GM21526 (cell line): Measurements from ENCODE around the gene LAIR2.
A peak's percentile ranks its signal among the peaks of the same experiment; 100 is the strongest.

ENCODE experiments used
- ATAC-seq: cut with Tn5 transposase; IDR thresholded peaks from one replicate; pipeline ENCODE4 v1.9.1; 2021; ENCODE audit warnings: moderate library complexity; ENCODE audit not compliant: unreplicated experiment, low FRiP score

Gene LAIR2, protein sequence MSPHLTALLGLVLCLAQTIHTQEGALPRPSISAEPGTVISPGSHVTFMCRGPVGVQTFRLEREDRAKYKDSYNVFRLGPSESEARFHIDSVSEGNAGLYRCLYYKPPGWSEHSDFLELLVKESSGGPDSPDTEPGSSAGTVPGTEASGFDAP

DNA sequence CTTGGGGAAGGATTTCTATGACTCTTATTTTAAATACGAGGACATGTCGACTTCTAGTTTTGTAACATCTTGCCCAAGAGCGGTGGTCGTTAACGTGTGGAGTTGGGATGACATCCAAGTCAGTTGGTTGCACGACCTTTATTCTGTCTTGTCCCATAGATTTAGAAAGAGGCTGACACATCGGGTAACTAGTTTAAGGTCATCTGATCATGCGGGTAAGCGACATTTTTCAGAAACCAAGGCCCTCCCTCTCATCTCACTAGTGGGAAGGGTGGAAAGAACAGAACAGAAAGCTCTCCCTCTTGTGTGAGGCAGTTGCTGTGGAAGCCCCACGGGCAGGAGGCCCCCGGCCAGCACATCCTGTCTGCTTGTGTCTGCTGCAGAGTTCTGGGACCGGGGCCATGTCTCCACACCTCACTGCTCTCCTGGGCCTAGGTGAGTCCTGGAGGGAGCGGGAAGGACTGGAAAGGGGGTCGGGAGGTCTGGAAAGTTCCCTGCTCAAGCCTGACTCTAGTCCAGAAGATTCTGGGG is at the start of gene LAIR2:
Gene LAIR2, plus strand, starts transcription at position 314 of the 531 bp plus-strand sequence. Its CDS starts 88 bp downstream, at position 402.
- ATAC-seq, result no peak

DNA sequence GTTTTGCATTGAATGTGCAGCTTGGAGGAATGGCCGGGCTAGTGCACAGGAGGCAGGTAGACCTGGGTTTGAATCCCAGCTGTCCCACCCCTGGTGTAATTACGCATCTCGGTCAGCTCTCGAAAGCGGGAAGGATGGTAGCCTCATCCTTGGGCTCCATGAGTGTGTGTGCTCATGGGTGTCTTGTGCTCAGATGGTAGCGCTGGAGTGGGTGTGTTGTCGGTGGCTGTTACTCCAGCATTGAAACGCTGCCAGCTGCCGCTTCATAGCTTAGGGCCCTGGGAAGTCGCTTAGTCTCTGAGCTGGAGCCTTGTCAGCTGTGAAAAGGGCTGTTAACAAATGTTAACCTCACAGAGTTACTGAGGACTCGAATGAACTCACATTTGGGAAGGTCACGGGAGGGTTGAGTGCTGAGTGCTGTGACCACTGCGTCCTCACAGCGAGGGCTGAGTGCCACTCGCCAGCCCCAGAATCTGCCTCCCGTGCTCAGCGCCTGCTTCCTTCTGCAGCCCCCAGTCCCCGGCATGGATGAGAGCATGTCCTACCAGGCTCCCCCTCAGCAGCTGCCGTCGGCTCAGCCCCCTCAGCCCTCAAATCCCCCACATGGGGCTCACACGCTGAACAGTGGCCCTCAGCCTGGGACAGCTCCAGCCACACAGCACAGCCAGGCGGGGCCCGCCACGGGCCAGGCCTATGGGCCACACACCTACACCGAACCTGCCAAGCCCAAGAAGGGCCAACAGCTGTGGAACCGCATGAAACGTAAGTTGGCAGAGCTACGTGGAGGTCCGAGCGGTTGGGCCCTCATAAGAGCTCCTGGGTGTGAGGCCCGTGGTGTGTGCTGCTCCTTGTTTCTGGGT is 48.5 kb upstream of the LAIR2 start:
- ATAC-seq, result no peak

DNA sequence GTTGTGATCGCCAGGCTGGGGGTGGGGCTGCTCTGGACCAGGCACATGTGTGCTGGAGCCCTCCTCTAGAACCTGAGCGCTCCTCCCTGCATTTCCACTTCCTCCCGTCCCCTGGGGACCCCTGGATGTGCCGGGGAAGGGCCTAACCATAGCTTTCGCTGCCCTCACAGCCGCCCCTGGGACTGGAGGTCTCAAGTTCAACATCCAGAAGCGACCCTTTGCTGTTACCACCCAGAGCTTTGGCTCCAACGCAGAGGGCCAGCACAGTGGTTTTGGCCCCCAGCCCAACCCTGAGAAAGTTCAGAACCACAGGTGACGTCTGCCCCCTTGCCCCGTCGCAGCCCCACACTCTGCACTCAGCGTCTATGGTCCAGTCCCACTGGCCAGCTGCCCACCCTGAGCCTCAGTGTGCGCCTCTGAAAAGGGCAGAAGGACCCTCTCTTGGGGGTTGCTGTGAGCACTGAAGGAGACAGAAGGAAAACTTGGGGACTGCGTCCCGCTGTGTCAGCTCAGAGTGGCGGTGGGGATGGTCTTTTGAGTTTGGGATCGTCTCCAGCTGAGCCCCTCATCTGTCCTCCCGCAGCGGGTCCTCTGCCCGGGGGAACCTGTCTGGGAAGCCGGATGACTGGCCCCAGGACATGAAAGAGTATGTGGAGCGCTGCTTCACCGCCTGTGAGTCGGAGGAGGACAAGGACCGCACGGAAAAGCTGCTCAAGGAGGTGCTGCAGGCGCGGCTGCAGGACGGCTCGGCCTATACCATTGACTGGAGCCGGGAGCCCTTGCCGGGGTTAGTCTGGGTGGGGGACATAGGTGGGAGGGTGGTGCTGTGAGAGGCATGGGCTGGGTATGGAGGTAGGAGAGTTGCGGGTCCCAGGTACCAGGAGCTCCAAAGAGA is 47.6 kb upstream of the LAIR2 start:
- no peak for ATAC-seq

DNA sequence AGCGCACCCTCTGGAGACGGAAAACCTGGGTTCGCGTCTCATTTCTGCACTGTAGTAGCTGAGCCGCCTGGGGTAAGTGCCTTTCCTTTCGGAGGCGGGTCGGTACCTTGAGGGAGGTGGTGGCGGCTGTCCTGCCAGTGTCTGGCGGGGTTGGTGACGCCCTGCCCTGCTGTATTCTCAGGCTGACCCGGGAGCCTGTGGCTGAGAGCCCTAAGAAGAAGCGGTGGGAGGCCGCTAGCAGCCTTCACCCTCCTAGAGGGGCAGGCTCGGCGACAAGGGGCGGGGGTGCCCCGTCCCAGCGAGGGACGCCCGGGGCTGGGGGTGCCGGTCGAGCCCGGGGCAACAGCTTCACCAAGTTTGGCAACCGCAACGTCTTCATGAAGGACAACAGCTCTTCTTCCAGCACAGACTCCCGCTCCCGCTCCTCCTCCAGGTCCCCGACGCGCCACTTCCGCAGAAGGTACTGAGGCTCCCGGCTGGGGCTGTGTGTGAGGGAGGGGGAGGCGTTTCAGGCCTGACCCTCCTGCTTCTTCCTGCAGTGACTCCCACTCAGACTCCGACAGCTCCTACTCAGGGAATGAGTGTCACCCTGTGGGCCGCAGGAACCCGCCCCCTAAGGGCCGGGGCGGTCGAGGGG is 46.7 kb upstream of the LAIR2 start:
- ATAC-seq, result no peak

DNA sequence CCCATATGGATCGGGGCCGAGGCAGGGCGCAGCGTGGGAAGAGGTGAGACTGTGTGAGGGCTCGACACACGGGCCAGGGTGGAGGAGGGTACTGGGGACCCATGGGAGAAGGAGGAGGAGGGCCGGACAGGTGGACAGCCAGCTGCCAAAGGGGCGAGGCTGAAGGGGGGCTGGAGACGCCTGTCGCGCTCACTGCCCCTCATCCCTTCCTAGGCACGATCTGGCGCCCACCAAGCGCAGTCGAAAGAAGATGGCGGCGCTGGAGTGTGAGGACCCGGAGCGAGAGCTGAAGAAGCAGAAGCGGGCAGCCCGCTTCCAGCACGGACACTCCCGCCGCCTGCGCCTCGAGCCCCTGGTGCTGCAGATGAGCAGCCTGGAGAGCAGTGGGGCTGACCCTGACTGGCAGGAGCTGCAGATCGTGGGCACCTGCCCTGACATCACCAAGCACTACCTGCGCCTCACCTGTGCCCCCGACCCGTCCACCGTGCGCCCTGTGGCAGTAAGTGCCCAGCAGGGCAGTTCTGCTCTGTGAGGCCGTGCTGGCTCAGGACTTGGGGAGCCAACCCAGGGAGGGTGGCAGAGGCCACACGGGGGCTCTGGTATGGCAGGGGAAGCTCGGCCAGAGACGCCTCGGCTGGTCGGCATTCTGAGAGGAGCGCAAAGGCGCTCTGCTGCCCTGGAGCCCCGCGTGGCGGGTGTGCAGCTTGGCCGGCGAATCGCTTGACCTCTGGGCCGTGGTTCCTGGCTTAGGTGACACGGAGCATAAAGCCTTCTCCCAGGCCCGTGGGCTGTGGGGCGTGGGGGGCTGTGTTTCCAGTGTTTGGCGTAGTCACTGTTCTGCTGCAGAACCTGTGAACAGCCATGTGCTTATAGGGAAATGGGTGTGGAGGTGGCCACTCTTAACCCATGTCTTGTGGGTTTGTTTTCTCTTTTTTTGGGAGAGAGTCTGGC is 45.9 kb upstream of the LAIR2 start:
- no peak for ATAC-seq

DNA sequence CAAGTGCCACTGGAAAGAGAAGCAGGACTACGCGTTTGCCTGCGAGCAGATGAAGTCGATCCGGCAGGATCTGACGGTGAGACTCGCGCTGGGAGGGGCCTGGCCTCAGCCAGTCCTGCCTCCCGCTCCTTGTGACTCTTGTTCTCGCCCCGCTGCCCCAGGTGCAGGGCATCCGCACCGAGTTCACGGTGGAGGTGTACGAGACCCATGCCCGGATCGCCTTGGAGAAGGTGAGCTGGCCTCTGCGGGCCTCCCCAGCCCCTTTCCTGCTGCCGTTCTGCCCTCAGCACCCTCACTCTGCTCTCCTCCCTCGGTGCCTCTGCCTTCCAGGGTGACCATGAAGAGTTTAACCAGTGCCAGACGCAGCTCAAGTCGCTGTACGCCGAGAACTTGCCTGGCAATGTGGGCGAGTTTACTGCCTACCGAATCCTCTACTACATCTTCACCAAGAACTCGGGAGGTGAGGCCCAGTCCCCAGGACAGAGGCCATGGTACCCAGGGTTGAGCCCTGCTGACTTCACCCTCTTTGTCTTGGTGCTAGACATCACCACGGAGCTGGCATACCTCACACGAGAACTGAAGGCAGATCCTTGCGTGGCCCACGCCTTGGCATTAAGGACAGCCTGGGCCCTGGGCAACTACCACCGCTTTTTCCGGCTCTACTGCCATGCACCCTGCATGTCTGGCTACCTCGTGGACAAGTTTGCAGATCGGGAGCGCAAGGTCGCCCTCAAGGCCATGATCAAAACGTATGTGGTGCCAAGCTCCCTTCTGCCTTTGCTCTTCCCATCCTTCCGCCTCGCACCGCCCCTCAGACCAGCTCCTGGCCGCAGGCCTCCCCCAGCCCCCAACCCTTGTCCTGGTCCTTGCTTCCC is 44.6 kb upstream of the LAIR2 start:
- no peak for ATAC-seq

DNA sequence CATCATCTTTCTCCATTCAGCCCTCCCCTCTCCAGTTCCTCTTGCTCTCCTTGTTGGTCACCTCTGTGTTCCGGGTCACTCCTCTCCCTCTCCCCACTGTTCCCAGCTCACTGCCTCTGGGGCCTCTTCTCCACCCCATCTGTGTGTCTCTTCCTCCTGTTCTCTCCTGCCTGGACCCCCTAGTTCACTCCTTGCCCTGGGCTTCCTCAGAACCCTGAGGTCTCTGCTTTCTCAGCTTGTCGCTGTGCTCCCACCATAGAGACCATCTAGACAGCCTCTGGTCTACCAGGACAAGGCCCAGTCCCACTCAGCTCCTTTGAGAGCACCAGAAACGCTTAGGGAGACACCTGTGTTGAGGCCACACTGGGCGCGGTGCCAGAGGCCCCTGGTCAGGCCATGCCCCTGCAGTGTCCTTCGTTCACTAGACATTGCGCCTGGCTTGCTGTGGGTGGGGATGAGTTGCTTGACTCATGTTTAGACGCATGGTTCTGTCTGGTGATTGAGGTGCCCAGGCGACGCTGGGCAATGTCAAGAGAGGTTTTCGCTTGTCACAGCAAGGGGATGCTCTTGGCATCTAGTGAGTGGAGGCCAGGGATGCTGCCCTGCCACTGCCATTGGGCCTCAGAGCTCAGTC is 43.9 kb upstream of the LAIR2 start:
- no peak for ATAC-seq

DNA sequence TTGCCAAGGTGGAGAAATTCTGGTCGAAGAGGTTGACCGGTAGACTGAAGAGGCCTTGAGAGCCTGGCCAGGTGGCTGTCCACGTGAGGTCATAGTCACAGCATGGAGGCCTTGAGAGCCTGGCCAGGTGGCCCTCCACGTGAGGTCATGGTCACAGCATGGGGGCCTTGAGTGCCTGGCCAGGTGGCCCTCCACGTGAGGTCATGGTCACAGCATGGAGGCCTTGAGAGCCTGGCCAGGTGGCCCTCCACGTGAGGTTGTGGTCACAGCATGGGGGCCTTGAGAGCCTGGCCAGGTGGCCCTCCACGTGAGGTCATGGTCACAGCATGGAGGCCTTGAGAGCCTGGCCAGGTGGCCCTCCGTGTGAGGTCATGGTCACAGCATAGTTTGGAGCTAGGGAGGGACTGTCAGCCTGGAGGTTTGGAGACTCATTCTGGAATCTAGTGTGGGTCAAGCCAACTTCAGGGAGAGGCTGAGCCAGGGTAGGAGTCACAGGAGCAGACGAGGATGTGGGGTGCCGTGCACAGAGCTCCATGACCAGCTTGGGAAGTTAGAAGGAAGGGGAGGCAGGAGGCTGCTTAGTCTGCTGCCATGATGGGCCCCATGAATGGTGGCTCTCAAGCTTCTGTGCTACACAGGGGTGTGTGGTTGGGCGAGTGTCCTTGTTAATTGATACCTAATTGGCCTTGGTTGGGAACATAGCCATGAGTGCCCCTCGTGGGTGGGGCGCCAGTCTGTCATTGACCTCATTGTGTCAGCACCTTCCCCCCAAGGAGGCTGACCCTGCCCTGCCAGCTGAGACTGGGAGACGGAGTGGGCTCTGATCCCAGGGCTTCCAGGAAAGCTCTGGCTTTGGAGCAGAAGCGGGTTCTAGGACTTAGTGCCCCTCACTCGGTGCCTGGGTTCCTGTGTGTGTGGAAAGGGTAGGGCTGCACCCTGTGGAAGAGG is 43.1 kb upstream of the LAIR2 start:
- ATAC-seq, result no peak

DNA sequence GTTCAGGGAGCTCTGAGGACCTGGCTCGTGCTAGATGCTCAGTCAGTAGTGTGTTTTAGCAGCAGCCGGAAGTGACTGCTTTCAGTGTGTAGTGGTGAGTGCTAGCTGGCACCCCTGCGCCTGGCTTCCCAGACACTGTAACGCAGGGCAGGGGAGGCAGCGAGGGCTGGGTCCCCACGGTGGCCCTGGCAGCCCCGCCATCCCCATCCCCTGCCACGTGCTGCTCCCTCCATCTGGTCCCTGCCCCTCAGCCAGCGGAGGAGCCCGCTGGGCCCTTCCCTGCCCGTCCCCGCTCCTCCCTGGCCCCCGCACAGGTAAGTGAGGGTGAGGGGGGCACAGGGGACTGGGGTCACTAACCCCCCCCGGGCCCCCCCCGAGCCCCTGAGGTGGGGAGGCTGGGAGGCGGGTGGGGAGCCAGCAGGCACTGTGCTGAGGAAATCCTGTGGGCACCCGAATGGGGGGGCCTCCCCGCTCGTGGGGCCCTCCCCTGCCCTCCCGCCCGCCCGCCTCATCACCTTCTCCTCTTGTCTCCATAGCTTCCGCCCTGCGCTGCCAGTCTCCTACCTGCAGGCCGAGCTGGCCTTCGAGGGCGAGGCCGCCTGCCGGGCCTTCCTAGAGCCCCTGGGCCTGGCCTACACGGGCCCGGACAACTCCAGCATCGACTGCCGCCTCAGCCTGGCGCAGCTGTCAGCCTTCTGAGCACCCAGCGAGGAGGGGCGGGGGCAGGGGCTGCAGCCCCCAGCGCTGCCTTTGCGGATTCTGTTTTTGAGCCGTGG is 42.2 kb upstream of the LAIR2 start:
- ATAC-seq, result no peak

DNA sequence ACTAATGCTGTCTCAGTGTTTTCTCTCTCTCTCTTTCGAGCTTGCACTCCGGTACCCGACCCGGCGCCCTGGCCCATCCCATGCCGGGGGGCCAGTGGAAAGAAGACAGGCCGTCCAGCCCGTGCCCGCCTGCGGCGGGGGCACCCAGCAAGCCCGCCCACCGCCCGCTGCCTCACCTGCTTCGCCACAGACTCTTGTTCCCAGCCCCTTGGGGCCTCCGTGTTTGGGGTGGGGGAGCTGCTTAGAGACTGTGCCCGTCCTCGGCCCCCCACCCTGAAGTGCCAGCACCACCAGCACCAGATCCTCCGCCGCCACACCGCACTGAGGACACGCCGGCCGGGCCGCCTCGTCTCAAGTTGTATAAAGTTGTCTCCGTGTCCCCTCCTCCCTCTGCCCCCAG is 41.4 kb upstream of the LAIR2 start:
- ATAC-seq, result no peak

DNA sequence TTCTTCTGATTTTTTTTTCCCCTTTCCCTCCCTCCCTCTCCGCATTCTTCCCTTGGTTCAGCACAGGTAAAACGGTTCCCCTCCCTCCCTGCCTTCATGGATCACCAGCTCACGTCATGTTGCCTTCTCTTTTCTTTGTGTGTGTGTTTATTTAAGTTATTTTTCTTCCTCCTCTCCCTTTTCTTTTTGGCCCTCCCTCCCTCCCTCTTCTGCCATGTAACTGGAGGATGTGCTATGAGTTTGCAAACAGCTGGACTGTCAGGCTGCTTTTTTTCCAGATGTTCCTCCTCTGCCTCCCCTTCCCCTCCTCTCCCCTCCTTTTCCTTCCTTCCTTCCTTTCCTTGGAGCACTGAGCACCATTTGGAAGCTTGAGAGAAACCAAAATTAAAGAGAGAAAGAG is 41.0 kb upstream of the LAIR2 start:
- no peak for ATAC-seq

DNA sequence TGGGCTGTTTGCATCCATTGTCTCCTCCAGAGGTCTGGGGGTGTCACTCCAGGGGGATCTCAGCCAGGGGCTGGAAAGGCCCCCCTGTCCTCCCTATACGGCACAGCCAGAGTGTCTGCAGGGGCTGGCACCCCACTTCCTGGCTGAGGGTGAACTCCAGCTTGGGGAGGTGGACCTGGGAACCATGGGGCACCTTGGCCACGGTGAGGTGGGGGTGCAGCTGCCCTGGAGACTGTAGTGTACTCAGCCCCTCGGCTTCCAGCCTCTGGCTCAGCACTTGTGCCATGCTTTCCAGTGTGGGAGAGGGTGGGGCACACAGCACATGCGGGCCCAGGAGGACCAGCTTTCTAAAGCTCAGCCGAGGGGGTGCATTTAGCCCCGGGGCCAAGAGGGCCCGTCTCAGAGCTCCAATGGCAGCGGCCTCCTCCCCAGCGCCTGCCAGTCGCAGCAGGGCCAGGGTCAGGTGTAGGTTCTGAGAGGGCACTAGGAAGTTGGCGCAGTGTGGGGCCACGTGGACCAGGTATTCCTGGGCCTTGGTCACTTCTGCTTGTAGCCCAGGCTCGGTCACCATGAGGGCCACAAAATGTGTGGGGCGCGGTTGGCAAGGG is 40.5 kb upstream of the LAIR2 start:
- no peak for ATAC-seq

DNA sequence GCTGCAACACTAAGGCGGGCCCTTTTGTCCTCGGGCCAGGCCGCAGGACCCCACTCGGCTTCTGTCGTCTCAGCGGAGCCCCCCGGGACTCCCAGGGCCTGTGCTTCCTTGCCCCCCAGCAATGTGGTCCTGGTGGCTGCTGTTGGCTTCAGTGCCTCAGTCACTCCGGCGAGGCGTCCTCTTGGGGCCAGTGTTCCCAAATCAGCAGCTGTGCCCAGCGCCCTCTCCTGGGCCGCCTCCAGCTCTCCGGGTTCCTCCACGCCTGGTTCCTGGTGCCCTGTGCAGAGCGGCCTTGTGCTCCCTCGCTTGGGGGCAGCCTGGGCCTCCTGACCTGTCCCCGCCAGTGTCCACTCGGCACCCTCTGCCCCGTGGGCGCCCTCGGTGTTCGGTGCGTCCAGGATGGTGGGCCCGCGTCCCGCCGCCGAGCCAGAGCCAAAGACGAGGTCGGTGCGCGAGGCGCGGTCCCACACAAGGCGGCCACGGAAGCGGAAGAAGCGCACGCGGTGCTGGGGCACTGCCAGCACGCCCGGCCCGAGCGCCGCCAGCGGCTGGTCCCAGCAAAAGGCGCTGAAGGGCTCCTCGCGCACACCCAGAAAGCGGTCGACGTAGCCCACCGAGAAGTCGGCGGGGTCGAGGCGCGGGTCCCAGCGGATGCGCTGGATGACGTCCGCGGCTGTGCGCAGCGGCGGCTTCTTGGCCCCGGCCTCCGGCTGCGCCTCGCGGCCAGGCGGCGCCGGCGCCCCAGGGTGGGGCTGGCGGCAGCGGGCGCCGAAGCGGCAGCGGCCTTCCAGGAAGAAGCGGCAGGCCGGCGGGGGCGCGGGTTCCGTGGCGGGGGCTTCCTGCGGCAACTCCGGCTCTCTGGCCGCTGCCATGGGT is 39.7 kb upstream of the LAIR2 start:
- ATAC-seq, result peak; percentile 9

DNA sequence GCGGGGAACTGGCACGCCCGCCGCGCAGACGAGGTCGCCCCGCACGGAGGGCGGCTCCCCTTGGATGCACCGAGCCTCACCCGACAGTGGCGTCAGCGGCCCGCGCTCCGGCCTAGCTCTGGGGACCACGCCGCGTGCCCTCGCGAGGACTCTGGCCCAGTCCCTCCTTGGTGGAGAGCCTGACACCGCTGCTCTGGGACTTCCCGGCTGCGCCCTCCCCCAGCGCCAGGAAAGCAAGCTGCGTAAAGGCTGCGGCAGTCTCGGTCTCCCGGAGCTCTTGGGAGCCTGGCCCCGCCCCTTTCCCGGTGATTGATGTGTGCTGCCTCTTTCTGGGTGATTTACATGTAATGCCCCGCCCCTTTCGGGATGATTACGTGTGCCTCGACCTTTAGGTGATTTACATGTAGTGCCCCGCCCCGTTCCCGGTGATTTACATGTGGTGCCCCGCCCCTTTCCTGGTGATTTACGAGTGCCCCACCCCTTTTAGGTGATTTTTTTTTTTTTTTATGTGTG is 39.0 kb upstream of the LAIR2 start, which contains the start of gene LENG9:
Gene LENG9, minus strand, starts transcription at position 248 of the 513 bp plus-strand sequence. CDS start 252 bp downstream, outside the sequence.
- peak; percentile 47 for ATAC-seq
